ENCODE measurements around the gene THRB.

DNA sequence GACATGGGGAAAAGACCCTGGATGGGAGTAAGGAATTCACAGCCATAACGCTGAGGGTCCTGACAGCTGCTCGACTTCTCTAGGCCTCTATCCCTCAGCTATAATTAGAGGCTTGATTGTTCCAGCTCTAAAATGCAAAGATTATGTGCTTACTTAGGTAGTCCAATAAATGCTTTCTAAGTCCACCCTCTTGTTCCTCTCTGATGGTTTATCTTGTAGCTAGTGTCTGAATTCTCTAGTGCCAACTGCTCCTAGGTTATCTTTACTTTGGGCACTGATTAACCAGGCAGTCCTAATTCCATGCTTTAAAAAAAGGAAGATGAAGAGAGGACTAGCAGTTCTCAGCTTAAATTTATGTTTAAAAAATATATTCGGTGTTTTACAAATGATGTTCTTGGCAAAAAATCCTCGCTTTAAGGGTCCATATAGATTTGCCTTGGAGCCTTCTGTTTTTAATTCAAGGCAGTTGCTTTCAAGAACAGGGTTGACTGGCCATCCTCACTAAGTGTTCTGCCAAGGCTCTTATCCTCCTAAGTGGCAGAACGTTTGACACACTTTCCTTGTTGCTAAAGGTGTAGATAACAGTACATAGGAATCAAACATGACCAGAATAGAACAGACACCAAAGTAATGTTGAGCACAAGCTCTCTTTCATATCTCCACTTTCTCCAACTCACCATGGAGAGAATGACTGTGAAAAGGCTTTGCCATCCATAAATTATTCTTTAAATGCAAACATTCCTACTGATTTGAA is 60.6 kb downstream of the THRB start:
- TF ChIP-seq, protein P1, sequence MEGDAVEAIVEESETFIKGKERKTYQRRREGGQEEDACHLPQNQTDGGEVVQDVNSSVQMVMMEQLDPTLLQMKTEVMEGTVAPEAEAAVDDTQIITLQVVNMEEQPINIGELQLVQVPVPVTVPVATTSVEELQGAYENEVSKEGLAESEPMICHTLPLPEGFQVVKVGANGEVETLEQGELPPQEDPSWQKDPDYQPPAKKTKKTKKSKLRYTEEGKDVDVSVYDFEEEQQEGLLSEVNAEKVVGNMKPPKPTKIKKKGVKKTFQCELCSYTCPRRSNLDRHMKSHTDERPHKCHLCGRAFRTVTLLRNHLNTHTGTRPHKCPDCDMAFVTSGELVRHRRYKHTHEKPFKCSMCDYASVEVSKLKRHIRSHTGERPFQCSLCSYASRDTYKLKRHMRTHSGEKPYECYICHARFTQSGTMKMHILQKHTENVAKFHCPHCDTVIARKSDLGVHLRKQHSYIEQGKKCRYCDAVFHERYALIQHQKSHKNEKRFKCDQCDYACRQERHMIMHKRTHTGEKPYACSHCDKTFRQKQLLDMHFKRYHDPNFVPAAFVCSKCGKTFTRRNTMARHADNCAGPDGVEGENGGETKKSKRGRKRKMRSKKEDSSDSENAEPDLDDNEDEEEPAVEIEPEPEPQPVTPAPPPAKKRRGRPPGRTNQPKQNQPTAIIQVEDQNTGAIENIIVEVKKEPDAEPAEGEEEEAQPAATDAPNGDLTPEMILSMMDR (conservative IDR thresholded peaks at IDR 0.05) = no peak
- TF ChIP-seq EZH2 (IDR thresholded peaks at IDR 0.05; ENCODE audit: low read depth) = no peak
